WI38 (cell line): ENCODE data around the gene TSPAN18.

Experiments
- H3K4me3 ChIP-seq: 2 replicates; pipeline ENCODE4 v1.5.1; 2011; ENCODE audit warnings: low read depth, mild to moderate bottlenecking, control low read depth, low read length
- TF ChIP-seq, protein P1 (sequence below): IDR thresholded peaks from 2 replicates; pipeline ENCODE4 v1.5.1; 2012; ENCODE audit warnings: low read depth, mild to moderate bottlenecking, control low read depth, low read length

TSPAN18 gene

DNA sequence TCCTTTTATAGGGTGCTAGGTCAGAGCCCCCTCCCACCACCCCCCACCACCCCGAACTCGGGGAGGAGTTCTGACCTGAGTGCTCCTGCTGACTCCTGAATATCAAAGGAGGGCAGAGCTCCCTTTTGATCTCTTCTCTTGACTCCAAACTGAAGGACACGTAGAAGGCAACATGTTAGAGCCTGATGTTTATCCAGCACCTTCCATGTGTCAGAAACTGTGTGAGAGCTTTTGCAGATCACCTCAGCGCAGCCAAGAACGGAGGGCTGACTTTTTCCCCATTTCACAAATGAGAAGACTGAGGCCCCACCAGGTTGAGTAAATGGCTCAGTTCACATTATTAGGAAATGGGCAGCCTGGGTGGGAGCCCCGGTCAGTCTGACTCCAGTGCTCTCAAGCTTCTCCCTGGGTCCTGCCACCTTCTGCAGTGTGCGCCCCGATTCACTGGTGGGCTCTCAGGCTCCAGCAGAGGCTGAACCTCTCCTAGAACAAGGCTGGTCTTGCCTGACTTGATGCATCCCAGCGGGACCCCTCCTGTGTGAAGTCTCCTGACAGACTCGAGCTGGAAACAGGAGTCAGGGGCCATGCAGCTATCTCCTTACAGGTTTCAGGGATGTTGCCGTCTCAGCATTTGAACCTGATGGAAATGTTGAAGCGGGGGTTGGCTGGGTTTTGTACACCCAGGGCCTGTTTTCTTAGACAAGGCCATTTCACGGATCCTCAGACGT, 98.5 kb downstream of the TSPAN18 start:
- TF ChIP-seq, protein P1, sequence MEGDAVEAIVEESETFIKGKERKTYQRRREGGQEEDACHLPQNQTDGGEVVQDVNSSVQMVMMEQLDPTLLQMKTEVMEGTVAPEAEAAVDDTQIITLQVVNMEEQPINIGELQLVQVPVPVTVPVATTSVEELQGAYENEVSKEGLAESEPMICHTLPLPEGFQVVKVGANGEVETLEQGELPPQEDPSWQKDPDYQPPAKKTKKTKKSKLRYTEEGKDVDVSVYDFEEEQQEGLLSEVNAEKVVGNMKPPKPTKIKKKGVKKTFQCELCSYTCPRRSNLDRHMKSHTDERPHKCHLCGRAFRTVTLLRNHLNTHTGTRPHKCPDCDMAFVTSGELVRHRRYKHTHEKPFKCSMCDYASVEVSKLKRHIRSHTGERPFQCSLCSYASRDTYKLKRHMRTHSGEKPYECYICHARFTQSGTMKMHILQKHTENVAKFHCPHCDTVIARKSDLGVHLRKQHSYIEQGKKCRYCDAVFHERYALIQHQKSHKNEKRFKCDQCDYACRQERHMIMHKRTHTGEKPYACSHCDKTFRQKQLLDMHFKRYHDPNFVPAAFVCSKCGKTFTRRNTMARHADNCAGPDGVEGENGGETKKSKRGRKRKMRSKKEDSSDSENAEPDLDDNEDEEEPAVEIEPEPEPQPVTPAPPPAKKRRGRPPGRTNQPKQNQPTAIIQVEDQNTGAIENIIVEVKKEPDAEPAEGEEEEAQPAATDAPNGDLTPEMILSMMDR, result no peak
- no peak overlapping the region for H3K4me3 ChIP-seq

DNA sequence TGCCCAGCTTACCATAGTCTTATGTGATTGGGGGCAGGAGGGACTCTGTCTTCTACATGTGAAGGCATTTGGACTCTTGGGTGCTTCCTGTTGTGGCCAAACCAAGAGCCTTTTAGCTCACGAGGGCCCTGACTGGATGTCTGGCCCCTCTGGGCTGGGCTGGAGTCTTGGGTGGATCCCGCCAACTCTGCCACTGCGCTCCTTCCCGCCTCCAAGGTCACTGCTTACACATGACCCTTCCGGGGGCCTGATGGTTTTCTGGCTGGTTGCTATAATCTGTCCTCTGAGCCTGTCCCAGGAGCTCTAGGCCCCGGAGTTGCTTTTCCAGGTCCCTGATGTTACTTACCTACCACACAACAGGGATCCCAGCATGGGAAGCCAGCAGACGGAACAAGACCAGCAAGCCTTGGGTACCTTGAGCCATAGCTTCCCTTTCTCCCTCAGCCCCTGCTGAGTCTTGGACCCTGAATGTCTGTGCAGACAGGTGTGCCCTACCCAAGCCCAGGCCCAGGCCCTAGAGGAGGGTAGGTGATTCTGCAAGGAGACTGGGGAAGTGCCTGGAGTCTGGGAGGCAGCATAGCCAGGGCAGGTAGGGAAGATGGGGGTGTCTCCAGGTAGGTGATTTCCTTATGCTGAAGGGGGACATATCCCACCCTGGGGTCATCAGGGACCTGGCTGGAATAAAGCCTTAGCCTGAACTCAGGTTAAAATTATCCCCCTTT, 100.3 kb downstream of the TSPAN18 start:
- H3K4me3 ChIP-seq, result no peak overlapping the region
- TF ChIP-seq, protein P1, result no peak

DNA sequence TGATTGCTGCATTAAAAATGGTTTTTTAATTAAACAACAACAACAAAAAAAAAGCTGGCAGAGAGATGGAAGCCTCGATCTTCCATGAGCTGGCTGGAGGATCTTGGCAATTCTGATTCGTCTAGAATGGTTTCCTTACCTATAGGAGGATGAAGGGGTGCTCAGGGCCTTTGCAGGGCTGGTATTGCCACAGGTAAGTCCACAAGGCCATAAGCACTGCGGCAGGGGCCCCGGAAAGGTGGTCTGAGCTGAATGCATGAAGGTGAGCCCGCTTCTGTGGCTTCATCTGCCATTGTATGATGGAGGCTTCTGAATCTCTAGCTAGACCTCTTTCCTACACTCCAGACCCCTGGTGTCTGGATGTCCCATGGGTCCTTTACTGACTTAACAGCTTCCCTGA, 101.5 kb downstream of the TSPAN18 start:
- TF ChIP-seq, protein P1, result no peak
- H3K4me3 ChIP-seq, result no peak overlapping the region

DNA sequence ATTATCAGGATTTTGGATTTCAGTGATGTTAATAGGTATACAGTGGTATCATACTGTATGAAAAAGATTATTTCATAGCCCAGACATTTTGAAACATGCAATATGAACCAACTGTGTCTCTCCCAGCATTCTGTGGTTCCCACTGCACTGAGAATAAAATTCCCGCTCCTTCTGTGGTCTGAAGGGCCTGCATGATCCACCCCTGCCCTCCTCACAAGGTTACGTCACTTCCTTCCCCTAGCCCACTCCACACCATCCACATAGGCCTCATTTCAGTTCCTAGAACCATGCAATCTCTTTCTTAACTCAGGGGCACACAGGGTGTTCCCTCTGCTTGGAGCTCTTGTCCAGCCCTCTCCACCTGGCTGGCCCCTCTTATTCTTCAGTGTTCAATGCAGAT, 103.1 kb downstream of the TSPAN18 start:
- TF ChIP-seq, protein P1, result no peak
- H3K4me3 ChIP-seq, result no peak overlapping the region

DNA sequence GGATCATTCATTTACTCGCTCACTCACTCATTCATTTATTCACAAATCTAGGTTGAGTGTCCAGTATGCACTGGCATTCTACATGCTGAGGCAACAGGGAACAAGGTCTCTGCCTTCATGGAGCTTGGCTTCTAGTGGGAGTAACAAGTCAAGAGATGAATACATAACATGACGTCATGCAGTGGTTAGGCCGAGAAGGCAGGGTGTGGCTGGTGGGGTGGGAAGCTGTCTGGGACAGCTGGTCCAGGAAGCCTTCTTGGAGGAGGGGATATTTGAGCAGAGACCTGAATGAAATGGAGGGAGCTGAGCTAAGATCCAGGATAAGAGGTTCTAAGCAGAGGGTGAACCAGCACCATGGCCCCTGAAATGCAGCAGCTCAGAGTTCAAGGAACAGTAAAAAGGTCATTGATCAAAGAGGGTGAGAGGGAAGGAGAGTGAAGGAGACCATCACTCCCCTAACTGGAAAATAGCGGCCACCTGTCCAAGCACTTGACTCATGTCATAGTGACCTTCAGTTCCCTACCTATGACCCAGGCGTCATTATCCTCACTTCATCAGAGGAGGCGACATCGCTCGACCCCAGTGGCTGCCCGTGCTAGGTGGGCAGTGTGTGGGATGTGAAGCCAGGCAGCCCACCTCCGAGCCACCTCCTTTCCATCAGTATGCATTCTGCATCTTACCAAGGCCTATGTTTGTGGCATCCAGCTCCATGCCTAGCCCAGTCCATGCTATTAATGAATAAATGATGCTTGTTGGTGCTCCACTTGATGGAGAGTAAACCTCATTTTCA, 105.0 kb downstream of the TSPAN18 start:
- H3K4me3 ChIP-seq, result no peak overlapping the region
- TF ChIP-seq, protein P1, result no peak

DNA sequence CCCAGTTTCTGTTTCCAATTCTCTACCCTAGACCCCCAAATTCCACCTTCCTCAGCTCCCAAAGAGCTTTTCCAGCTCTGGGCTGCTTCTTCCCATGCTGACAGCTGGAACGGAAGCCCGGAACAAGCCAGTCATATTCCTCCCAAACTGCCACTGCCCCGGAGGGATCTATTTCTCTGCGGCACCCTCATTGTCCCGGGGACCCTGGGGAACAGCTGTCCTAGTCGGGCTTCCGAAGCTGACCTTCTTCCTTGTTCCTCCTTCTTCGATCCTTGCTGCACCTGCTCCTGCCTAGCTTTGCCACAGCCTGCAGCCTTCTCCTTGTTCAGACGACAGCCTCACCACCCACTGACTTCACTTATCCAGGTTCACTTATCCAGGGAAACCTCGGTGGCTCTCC, 105.7 kb downstream of the TSPAN18 start:
- TF ChIP-seq, protein P1, result no peak
- H3K4me3 ChIP-seq, result no peak overlapping the region
